GM19035 (cell line): ENCODE results near the gene MIER3.

Experiments
- ATAC-seq: cut with Tn5 transposase; IDR thresholded peaks from one replicate; pipeline ENCODE4 v1.9.1; 2021; ENCODE audit not compliant: unreplicated experiment

The MIER3 gene

GRCh38 chr5:56900858-56901578, 50.9 kb downstream of the MIER3 start:
- ATAC-seq: no peak

GRCh38 chr5:56900395-56900794, 51.5 kb downstream of the MIER3 start:
- ATAC-seq: no peak

- ATAC-seq: no peak
These were observed 53.7 kb downstream of the MIER3 start for GRCh38 chr5:56898213-56898612.

GRCh38 chr5:56896763-56897162, 55.2 kb downstream of the MIER3 start:
- ATAC-seq: no peak

- ATAC-seq: no peak
These were observed 58.5 kb downstream of the MIER3 start for GRCh38 chr5:56893251-56893951.

- ATAC-seq: no peak
These were observed 70.4 kb downstream of the MIER3 start for GRCh38 chr5:56881571-56881970.

GRCh38 chr5:56876327-56876726, 75.6 kb downstream of the MIER3 start:
- ATAC-seq: no peak

- ATAC-seq: no peak
These were observed 78.9 kb downstream of the MIER3 start for GRCh38 chr5:56873056-56873455.

GRCh38 chr5:56871777-56872176, 80.1 kb downstream of the MIER3 start:
- ATAC-seq: no peak
